Lower leg skin (tissue), 3 donors: ENCODE results near the gene TSPY2.
"Not testable (repeated sequence)": the region's sequence is repeated elsewhere in the genome, so short reads cannot be mapped to it uniquely, and the experiment has no call there.

Source experiments
- CTCF ChIP-seq, 3 donors: fragments of 450-650 bp; IDR thresholded peaks; one replicate each; pipeline ENCODE4 v1.5.1; 2016; ENCODE audit warnings: antibody characterized with exemption in 3 of 3, mild to moderate bottlenecking in 3 of 3, moderate library complexity in 2 of 3
- POLR2A ChIP-seq, 2 donors: fragments of 450-650 bp; IDR thresholded peaks; one replicate each; pipeline ENCODE4 v1.6.1; 2016 to 2017; ENCODE audit warnings: antibody characterized with exemption in 2 of 2, mild to moderate bottlenecking in 1 of 2, moderate library complexity in 1 of 2

GRCh38 chrY:6245923-6246322, at the start of gene TSPY2:
- TF ChIP-seq CTCF, POLR2A (IDR thresholded peaks at IDR 0.05): not testable (repeated sequence)
